ENCODE measurements around the gene DGCR8.

DNA sequence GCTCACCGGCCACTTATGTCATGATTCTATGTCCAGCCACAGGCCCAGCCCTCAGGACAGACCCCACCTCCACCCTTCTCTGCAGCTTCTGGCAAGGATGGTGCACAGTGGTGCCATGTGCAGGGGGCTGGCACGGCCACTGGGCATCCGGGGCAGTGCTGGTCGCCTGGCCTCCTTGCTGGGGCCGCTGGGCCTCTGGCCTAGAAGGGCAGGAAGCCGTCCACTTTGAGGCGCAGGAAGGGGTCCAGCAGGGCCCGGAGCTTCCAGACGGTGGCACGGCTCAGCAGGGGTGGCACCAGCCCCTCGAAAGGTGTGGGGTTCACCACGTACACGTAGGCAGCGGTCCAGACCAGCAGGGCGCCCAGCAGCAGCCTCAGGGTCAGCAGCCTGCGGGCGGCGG, 68.4 kb downstream of the DGCR8 start:
- TF ChIP-seq, protein P1, sequence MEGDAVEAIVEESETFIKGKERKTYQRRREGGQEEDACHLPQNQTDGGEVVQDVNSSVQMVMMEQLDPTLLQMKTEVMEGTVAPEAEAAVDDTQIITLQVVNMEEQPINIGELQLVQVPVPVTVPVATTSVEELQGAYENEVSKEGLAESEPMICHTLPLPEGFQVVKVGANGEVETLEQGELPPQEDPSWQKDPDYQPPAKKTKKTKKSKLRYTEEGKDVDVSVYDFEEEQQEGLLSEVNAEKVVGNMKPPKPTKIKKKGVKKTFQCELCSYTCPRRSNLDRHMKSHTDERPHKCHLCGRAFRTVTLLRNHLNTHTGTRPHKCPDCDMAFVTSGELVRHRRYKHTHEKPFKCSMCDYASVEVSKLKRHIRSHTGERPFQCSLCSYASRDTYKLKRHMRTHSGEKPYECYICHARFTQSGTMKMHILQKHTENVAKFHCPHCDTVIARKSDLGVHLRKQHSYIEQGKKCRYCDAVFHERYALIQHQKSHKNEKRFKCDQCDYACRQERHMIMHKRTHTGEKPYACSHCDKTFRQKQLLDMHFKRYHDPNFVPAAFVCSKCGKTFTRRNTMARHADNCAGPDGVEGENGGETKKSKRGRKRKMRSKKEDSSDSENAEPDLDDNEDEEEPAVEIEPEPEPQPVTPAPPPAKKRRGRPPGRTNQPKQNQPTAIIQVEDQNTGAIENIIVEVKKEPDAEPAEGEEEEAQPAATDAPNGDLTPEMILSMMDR (IDR thresholded peaks at IDR 0.05): no peak
- TF ChIP-seq EP300 (IDR thresholded peaks at IDR 0.05) (no peak), POLR2AphosphoS5 (IDR thresholded peaks at IDR 0.05) (no peak)
